Subcutaneous adipose tissue (tissue), 4 donors: Measurements from ENCODE around the gene ONECUT3. TPM values are rescaled to one million over a fixed set of nuclear protein-coding genes. Genes with fewer than 3 reads are reported as not detected.

Experiments
- total RNA-seq, 4 donors: library from RNA; depleted of rRNA; stranded (reverse); fragments of >200 nt; gene quantifications; one replicate each; pipeline ENCODE4 v1.1.0, GENCODE V29; 2016
- TF ChIP-seq, protein P1 (sequence below): fragments of 450-650 bp; IDR thresholded peaks from one replicate; pipeline ENCODE4 v1.5.1; 2016; ENCODE audit warnings: low read depth, mild to moderate bottlenecking, control low read depth, antibody characterized with exemption, moderate library complexity

ONECUT3 gene
- total RNA-seq, 4 donors from 2014 or later: not detected

GRCh38 chr19:1799695-1800342, 46.5 kb downstream of the ONECUT3 start:
- TF ChIP-seq, protein P1, sequence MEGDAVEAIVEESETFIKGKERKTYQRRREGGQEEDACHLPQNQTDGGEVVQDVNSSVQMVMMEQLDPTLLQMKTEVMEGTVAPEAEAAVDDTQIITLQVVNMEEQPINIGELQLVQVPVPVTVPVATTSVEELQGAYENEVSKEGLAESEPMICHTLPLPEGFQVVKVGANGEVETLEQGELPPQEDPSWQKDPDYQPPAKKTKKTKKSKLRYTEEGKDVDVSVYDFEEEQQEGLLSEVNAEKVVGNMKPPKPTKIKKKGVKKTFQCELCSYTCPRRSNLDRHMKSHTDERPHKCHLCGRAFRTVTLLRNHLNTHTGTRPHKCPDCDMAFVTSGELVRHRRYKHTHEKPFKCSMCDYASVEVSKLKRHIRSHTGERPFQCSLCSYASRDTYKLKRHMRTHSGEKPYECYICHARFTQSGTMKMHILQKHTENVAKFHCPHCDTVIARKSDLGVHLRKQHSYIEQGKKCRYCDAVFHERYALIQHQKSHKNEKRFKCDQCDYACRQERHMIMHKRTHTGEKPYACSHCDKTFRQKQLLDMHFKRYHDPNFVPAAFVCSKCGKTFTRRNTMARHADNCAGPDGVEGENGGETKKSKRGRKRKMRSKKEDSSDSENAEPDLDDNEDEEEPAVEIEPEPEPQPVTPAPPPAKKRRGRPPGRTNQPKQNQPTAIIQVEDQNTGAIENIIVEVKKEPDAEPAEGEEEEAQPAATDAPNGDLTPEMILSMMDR: no peak

- TF ChIP-seq, protein P1: no peak
Measured at GRCh38 chr19:1804858-1805257, 51.6 kb downstream of the ONECUT3 start.

DNA sequence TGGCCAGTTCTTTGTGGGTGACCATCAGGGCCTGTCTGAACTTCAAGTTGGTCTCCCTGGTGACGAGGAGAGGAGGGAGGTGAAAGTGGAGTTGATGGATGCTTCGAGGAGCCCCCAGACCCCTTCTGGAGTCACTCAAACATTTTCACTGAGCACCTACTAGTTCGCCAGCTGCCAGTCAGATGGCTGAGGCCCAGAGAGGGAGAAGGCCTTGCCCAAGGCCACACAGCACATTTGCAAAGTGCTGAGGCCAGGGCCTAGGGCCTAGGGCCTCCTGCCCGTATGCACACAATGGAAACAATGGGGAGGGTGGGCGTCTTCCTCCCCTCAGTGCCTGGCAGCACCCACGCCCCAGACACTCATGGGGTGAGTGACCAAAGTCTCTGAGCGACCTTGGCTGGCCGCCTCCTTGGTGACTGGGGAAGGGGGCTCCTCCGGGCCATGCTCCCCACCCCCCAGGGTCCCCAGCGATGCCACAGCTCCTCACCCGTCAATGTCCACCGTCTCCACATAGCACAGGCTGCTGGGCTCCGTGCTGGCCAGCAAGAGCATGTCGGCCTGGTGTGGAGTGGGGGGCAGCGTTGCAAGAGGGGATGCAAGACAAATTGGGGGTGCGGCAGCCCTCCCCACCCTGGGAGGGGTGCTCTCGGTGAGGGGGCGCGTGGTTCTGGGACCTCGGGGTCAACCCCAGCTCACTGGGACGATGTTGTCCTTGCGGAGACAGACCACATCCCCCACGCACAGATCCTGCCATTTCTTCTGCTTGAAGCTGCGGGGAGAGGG, 52.3 kb downstream of the ONECUT3 start:
- TF ChIP-seq, protein P1: no peak

- TF ChIP-seq, protein P1: no peak
Measured at GRCh38 chr19:1806184-1807029, 53.1 kb downstream of the ONECUT3 start.

DNA sequence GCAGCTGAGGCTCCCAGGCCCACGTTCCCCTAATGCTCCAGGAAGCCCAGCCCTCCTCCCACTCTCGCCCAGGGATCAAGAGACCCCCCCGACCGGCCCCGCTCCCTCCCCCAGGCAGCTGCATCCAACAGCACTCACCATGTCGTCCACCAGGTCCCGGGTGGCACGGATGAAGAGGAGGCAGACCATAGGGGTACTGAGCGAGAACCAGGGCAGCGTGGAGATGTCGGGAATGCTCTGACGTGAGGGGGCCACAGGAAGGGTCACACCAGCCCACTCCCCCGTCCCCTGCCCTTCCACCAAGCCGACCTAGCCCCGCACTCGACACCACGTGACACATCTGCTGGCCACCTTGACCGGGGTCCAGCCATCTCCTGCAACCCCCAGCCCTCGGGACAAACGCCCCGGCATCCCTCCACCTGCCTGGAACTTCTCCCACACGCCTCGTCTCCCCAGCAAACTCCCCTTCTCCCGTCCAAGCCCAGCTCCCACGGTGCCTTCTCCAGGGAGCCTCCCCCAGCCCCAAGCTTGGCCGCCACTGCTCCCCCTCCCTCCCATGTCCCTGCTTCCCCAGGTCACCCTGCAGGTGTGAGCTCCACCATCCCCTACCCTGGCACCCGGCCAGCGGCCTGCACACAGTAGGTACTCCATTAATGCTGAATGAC, 53.9 kb downstream of the ONECUT3 start:
- TF ChIP-seq, protein P1: no peak

- TF ChIP-seq, protein P1: no peak
Measured at GRCh38 chr19:1807695-1808394, 54.5 kb downstream of the ONECUT3 start.
